GM21786 (cell line): Measurements from ENCODE around the gene KRT17.
"Not testable (repeated sequence)": the region's sequence is repeated elsewhere in the genome, so short reads cannot be mapped to it uniquely, and the experiment has no call there.

ENCODE experiments used
- ATAC-seq: cut with Tn5 transposase; IDR thresholded peaks from one replicate; pipeline ENCODE4 v1.9.1; 2021; ENCODE audit not compliant: unreplicated experiment

Gene KRT17

GRCh38 chr17:41621916-41622315 lies 2.5 kb downstream of the KRT17 start:
- no peak for ATAC-seq

GRCh38 chr17:41621435-41621817 lies 2.9 kb downstream of the KRT17 start:
- ATAC-seq: not testable (repeated sequence)

GRCh38 chr17:41620583-41621434 lies 3.6 kb downstream of the KRT17 start:
- no peak for ATAC-seq

- not testable (repeated sequence) for ATAC-seq
Observed at GRCh38 chr17:41619927-41620582, 4.3 kb downstream of the KRT17 start.

GRCh38 chr17:41619036-41619926 lies 5.1 kb downstream of the KRT17 start:
- ATAC-seq: no peak

- ATAC-seq: no peak
Observed at GRCh38 chr17:41618341-41619035, 5.9 kb downstream of the KRT17 start.

GRCh38 chr17:41617698-41618097 lies 6.7 kb downstream of the KRT17 start:
- ATAC-seq: no peak

GRCh38 chr17:41617136-41617535 lies 7.2 kb downstream of the KRT17 start:
- ATAC-seq: no peak

- not testable (repeated sequence) for ATAC-seq
Observed at GRCh38 chr17:41616486-41616885, 7.9 kb downstream of the KRT17 start.

- ATAC-seq: no peak
Observed at GRCh38 chr17:41615454-41615853, 8.9 kb downstream of the KRT17 start.

GRCh38 chr17:41614767-41615166 lies 9.6 kb downstream of the KRT17 start:
- ATAC-seq: not testable (repeated sequence)

GRCh38 chr17:41614098-41614497 lies 10.3 kb downstream of the KRT17 start:
- ATAC-seq: no peak

GRCh38 chr17:41613277-41614082 lies 10.9 kb downstream of the KRT17 start:
- ATAC-seq: no peak

- ATAC-seq: not testable (repeated sequence)
Observed at GRCh38 chr17:41612376-41613160, 11.8 kb downstream of the KRT17 start, which contains the start of gene KRT16. TSS of gene KRT16 (minus strand) at chr17:41612767. CDS start at chr17:41612688, 79 bp downstream.

GRCh38 chr17:41610965-41611640 lies 13.3 kb downstream of the KRT17 start:
- no peak for ATAC-seq

GRCh38 chr17:41610061-41610517 lies 14.3 kb downstream of the KRT17 start:
- not testable (repeated sequence) for ATAC-seq

- not testable (repeated sequence) for ATAC-seq
Observed at GRCh38 chr17:41606930-41607329, 17.4 kb downstream of the KRT17 start.

- no peak for ATAC-seq
Observed at GRCh38 chr17:41602524-41602923, 21.9 kb downstream of the KRT17 start.
